NCI-H1105 treated with DMSO at 0.1 percent for 48 hours (cell line): Measurements from ENCODE around the gene SAE1.

Experiments
- DNase-seq: peaks from one replicate; lab custom pipeline; 2025; lab: John Stamatoyannopoulos, UW

SAE1 gene

DNA sequence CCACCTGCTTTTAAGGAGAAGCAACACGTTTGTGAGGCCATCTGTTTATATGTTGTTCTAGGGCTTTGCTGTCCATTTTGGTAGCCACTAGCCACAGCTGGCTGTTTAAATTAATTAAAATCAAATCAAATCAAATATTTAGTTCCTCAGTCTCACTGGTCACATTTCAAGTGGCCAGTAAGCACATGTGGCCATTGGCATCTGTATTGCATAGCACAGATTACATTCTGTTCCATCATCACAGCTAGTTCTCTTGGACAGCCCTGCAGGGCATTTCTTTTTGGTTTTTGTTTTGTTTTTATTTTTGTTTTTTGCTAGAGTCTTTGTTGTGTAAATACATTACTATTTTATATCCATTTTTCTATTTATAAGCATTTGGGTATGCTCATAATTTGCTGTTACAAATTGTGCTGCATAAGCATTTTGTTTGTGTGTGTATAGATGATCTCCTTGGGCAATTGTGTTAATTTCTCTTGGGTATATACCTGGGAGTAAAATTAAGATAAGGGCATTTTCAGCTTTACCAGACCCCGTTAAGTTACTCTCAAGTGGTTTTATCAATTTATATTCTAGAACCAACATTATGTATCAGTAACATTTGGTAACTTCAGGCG is 31.3 kb downstream of the SAE1 start:
- no peak for DNase-seq

DNA sequence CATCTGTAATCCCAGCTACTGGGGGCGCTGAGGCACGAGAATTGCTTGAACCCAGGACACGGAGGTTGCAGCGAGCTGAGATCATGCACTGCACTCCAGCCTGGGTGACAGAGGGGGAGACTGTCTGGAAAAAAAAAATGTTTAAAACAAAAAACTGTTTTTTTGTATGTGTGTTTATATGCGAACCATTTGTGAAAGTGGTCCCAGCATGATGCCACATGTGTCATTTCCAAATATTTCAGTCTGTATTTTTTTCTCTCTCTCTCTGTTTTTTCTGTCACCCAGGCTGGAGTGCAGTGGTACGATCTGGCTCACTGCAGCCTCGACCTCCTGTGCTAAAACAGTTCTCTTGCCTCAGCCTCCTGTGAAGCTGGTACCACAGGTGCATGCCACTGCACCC is 37.4 kb downstream of the SAE1 start:
- no peak for DNase-seq

DNA sequence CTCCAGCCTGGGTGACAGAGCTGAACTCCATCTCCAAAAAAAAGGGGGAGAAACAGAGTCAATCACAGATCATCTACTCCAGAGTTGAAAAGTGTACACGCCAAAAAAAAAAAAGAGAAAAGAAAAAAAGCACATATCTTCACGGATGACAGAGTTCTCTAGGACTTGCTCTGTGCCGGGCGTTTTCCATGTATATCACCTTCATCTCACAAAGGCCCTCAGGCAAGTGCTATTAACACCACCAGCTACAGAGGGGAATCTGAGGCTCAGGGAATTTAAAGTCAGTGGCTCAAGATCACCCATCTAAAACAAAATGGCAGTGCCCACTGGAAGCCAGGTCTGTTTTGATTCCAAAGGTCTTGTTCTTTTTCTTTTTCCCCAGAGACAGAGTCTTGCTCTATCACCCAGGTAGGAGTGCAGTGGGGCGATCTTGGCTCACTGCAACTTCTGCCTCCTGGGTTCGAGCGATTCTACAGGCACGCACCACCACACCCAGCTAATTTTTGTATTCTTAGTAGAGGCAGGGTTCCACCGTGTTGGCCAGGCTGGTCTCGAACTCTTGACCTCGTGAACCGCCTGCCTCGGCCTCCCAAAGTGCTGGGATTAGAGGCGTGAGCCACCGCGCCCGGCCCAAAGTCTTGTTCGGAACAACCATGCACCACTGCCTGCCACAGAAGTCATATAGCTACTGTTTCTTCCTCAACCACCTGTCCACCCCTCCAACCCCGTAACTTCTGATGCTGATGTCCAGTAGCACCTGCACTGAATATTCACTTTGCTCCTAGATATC is 42.2 kb downstream of the SAE1 start:
- no peak for DNase-seq

DNA sequence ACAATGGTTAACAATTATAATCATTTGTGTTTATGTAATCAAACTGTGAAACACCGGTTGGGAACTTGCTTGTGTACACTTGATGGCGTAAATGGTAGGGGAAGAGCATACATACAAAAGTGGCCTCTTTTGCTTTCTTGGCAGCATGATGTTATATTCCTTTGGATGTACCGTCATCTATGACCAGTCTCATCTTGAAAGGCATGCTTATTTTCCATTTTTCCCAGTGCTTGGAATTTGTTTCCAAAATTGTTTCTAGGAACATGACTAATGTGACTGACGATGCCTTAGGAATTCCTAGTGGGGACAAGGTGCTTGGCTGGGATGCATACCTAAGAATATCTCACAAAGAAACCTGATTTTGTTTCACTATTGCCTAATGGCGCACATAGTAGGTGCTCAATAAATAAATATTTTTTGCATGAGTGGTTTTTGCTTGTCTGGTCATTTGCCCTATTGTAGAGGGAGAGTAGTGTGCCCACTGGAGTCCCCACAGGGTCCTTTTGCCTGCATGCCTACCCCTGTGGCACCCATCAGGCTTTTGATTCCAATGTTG is 45.5 kb downstream of the SAE1 start:
- no peak for DNase-seq

DNA sequence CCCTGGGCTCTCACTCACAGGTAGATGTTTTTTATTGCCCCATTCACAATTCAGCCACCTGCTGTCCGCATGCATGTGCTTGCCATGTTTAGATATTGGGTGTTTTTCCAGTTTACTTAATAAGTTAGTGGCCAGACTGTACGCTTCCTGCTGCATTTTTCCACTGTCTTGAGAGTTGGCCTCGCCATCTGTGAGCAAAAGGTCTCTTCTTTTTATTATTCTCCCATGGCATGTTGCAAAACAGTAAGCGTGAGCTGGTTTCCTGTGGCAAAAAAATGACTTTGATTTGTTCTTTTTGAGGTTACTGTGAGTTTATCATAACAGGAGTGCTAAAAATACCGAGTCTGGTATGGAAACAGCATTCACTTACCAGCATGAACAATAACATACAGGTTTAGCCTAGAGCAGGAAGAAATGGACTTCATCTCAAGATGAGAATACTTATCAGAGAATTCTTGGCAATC is 46.0 kb downstream of the SAE1 start:
- no peak for DNase-seq

DNA sequence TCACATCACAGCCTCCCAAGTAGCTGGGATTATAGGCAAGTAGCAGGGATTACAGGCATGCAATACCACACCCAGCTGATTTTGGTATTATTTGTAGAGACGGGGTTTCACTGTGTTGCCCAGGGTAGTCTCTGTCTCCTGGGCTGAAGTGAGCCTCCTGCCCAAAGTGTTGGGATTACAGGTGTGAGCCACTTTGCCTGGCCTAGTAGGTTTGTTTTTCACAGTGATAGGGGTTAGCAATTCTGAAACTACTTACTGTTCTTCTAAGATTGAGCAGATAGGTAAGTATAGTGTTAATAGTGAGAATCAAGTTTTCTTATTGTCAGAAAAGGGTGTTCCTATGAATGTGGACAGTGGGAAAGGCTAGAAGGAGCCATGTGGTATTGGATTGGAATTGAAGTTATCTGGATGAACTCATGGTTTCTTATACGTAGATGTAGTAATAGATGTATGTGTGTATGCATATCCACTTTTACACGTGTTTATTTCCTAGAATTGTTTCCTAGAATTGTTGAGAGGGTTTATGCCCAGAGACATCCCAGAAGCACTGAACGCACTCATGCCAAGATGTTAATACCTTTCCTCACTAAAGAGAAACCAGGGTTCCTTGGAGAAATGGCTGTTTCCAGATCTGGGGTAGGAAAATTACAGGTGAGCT is 49.1 kb downstream of the SAE1 start:
- no peak for DNase-seq

DNA sequence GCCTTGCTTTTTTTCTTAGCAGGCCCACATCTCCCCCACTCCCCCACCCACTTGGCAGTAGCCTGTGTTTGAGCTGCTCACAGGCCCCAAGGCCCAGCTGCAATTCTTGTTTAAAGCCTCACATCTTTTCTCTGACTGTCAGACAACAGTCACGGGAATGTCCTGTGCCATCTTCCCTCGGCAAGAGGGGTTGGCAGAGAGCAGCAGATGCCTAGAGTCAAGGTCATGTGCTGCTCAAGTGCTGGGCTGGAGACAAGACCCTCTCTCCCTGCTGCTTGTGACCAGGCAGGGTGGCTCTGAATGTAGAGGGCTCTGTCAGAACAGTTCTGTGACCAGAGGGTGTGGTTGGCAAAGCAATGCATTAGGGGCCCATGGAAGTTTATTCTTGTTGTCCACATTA is 53.0 kb downstream of the SAE1 start:
- DNase-seq = no peak

DNA sequence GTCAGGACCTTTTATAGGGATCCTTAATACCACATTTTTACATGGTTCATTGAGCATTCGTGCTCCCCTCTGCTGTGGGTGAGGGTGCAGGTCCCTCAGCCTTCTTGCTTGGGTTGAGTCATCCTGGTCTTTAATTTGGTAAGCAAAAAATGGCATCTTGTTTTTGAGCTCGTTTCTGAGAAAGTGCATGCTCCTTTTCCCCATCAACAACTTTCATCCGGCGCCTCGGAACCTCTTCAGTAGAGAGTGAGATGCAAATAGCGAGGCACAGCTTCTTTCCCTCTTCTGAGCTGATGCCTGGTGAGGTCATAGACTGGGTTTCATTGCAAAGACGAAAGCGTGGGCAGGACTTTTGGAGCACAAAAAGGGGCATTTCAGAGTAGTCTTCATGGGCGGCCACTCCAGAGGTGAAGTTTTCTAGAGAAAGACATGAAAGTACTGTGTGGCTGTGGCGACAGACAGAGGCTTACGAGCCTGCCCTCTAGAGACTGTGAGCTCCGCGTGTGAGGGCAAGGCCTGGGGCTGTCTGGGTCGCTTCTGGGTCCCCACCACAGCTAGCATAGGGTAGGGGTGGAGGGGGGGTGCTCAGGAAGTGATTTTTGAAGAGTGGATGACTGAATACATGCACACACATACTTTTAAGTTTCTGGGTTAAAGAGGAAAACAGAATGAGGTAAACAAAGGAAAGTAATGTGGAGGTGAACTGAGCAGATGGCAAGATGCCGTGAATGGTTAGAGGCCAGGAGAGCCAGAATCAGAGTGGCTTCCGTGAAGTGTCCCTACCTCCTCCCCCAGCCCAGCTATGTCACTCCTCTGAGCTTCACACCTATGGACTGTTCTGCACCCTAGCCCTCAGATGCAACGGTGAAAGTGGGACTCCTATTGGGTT is 56.1 kb downstream of the SAE1 start:
- no peak for DNase-seq

DNA sequence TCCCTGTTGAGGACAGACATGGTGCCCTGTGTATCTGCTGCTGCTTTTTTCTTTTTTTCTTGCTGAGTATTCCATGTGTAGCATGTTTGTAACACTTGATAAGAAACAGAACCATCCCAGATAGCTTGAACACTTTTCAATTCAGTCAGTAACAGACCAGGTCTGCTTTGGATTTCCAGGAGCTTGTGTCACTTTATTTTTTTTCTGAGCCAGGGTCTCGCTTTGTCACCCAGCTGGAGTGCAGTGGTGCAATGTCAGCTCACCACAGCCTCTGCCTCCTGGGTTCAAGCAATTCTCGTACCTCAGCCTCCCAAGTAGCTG is 56.7 kb downstream of the SAE1 start:
- DNase-seq = no peak

DNA sequence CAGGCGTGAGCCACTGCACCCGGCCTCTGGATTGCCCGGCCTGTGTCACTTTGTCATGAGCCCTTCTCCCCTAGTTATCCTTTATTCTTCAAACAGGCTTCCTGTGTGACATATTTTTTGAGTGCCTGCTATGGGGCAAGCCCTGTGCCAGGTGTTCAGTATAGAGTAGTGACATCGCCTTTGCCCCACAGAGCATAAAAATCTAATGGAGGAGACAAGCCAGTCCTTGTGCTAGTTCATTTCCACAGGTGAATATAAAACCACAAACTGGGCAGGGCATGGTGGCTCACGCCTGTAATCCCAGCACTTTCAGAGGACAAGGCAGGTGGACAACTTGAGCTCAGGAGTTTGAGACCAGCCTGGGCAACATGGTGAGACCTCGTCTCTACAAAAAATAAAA is 57.2 kb downstream of the SAE1 start:
- DNase-seq = no peak

DNA sequence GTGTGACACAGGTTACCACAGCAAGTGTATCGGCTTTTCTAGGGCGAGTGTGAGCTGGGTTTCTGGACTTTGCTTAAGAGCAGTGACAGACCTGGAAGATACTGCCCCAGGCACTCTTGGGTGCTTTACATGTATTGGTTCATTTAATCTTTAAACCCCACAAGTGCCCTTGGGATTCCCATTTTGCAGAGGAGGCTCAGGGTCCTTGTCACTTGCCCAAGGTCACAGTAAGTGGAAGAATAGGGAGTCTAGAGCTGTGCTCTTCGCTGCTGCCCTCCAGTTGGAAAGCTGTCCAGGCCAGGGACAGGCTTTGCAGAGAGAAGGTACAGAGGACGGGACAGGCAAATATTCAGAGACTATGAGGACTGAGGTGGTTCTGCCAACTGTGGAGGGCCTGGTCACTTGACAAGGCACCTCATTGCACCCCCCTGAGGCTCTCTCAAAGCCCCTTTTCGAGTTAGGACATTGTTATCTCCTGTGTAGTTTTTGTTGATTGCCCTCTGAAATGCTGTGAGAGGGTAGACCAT is 57.9 kb downstream of the SAE1 start:
- DNase-seq = no peak

DNA sequence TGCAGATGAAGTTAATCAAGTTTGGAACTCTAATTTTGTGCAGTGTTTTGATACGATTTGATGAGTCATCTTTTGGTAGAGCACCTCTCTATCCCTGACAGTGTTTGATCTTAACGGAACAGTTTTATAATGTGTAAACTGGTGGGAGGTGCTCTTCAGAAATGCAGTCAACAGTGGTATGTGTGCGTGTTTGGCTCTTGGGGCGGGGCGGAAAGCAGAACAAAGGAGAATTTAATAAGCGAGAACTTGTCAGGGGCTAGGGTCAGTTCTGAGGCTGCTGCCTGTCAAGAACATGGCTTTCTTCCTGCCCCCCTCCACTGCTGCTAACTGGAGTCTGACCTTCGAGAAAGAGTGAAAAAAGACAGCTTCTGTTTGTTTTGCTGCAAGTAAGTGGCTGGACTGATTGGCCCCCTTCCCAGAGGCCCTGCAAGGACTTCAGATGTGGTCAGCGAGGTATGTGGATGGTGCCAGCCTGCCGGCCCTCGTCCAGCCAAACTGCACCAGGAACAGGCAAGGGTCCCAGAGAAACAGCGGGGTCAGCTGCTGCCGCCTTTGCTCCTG is 59.6 kb downstream of the SAE1 start:
- DNase-seq = no peak

DNA sequence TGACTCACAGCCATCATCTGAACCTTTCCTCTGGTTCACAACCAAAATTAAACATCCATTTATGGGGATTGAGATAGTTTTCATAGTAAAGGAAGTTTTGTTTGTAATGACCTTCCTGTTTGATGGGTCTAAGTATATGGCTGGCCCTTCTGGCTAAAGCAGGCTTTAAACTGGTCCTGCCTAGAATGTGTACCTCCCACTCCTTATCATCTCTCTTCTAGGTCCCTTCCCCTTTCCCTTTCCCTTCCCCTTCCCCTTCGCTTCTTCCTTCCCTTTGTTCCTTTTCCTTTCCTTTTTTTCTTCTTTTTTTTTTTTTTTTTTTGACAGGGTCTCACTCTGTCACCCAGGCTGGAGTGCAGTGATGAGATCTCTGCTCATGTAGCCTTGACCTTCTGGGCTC is 64.8 kb downstream of the SAE1 start:
- no peak for DNase-seq

DNA sequence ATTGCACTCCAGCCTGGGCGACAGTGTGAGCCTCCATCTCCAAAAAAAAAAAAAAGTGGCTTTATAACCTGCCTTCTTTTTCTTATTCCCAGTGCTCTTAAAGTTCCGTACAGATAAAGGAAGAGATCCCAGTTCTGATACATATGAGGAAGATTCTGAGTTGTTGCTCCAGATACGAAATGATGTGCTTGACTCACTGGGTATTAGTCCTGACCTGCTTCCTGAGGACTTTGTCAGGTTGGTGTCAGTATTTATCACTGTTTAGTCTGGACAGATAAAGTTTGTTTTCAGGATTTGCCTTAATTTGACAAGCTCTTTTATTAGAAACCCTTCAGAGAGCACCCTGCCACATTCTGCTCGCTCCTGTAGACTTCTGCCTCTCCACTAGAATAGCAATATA is 66.5 kb downstream of the SAE1 start:
- DNase-seq = no peak

DNA sequence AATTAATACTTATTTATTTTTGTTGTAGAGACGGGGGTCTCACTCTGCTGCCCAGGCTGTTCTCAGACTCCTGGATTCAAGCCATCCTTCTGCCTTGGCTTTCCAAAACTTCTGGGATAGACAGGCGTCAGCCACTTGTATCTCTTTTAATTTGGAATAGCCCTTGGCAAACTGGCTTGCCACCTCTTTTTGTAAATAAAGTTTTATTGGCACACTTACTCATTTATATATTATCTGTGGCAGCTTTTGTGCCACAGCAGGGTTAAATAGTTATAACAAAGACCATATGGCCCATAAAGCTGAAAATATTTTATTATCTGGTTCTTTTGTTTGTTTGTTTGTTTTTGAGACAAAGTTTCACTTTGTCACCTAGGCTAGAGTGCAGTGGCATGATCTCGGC is 69.9 kb downstream of the SAE1 start:
- DNase-seq = no peak

DNA sequence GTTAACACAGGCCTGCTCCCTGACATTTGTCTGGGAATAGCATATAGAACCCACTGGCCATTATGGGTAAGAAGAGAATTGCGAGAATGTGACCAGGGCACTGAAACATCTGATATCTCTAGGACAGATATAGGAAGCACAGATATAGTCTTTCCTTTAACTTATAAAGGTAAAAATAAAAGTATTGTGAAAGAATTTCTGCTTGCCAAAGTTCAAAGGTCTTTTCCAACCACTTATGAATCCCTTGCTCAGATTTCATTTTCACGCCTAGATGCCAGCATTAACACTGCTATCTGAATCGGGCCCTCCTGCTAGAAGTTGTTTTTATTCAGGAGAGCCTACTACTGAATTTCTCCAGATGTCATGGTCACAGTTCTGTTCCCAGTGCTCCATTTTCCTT is 72.6 kb downstream of the SAE1 start:
- no peak for DNase-seq

DNA sequence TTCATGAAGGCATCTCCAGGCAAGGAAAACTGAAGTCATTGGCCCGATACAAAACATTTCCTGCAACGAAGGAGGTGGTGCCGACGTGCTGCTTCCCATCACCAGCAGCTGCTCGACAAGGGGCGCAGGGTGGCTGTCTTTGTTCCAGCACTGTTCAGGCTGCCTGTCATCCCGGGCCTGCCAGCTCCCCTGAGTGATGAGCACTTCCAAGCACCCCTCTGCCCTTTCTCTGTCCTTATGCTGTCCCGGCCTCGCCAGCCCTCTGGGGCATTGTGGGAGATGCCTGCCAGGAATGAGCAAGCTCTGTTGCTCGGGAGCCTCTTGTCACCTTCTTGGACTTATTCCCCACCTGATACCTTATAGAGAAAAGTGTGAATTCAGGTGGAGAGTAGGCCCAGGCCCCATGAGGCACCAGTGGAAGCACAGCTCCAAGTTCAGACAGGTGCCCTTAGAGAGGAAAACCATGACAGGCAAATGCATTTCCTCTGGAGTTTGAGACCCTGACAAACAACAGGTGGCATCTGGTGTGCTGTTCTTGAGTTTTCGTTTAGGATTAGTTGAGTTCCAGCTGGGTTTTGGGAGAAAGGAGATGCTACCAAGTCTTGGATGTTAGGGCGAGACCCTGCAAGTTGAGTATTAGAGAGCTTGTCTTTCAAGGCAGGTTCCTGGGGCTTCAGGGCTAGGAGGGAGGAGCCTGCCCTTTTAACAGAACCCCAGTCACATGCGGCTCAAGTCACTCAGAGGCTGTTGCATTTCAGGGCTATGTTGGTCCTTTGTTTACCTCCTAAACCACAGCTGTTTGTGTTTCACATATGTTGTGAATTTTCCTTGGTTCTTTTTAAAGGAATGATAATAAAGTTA is 78.9 kb downstream of the SAE1 start:
- DNase-seq = no peak

DNA sequence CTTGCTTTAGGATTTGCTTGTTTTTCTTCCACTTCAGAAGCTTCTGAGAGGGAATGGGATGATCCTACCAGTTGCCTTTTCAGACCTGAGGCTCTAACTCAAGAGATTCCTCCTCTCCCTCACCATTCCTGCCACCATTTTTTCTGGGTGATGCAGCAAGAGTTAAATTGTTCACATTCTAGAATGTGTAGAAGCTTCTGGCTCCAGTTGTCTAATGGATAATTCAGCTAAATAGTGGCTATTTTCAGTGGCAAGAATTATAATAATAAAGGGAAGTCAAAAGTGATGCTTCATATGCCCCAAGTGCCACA is 79.5 kb downstream of the SAE1 start:
- no peak for DNase-seq

DNA sequence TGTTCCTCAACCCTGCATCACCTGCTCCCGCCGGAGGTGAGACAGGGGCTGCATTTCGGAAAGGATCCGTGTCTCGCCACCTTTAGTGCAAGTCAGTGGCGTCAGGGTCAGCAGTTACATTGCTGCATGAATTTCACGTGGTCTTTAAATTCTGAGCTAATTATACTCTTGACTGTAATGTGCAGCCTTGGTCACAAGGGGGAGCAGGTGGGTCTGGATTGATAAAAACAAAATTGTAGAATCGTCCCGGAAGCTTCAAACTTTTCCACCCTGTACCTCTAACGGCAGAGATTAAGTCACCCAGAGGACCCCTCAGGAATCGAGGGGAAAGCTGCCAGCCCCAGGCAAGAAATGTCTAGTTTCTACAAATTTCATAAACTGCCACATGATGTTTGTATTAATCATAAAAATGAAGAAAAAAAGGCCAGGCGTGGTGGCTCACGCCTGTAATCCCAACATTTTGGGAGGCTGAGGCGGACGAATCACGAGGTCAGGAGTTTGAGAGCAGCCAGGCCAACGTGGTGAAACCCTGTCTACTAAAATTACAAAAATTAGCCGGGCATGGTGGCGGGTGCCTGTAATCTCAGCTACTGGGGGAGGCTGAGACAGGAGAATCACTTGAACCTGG is 80.2 kb downstream of the SAE1 start:
- peak; percentile 70 for DNase-seq

DNA sequence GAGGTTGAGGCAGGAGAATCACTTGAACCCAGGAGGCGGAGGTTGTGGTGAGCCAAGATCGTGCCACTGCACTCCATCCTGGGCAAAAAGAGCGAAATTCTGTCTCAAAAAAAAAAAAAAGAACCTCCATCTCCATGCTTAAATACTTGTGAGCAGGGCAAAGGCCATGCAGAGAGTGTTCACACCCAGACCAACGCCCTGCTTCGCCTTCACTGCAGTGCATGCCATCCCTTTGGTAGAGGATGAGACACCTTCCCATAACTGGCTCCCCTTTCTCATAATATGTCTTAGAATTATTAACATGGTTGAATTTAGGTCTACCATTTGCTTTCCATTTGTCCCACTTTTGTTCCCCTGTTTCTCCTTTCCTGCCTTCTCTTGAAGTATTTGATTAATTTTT is 84.9 kb downstream of the SAE1 start:
- no peak for DNase-seq
